CD4-positive, alpha-beta T cell treated with Interleukin-2 at 100 ng/mL for 4 hours (primary cell): ENCODE results near the gene WNK2.

Experiments
- DNase-seq: peaks from one replicate; pipeline ENCODE4 v3.0.0-alpha.2; 2020; ENCODE audit warnings: low spot score

Gene WNK2

GRCh38 chr9:93295456-93296076 lies 111.6 kb downstream of the WNK2 start:
- no peak for DNase-seq

GRCh38 chr9:93296889-93297480 lies 113.0 kb downstream of the WNK2 start:
- DNase-seq, result no peak

GRCh38 chr9:93297659-93298497 lies 113.9 kb downstream of the WNK2 start:
- no peak for DNase-seq

- no peak for DNase-seq
These were observed 114.8 kb downstream of the WNK2 start for GRCh38 chr9:93298498-93299417.

- DNase-seq, result no peak
These were observed 115.7 kb downstream of the WNK2 start for GRCh38 chr9:93299418-93300174.

- DNase-seq, result no peak
These were observed 116.2 kb downstream of the WNK2 start for GRCh38 chr9:93300175-93300572.

GRCh38 chr9:93300585-93301081 lies 116.7 kb downstream of the WNK2 start:
- no peak for DNase-seq

GRCh38 chr9:93301291-93301811 lies 117.4 kb downstream of the WNK2 start:
- no peak for DNase-seq

GRCh38 chr9:93301911-93302541 lies 118.1 kb downstream of the WNK2 start:
- no peak for DNase-seq

- peak; percentile 63 for DNase-seq
These were observed 118.8 kb downstream of the WNK2 start for GRCh38 chr9:93302586-93303257.

- DNase-seq, result no peak
These were observed 119.4 kb downstream of the WNK2 start for GRCh38 chr9:93303258-93303771.

- no peak for DNase-seq
These were observed 120.1 kb downstream of the WNK2 start for GRCh38 chr9:93303806-93304573.

GRCh38 chr9:93304574-93305496 lies 120.9 kb downstream of the WNK2 start:
- DNase-seq, result no peak

GRCh38 chr9:93305497-93306020 lies 121.6 kb downstream of the WNK2 start:
- no peak for DNase-seq

- DNase-seq, result no peak
These were observed 122.1 kb downstream of the WNK2 start for GRCh38 chr9:93306081-93306480.

- DNase-seq, result no peak
These were observed 122.7 kb downstream of the WNK2 start for GRCh38 chr9:93306579-93307091.

- no peak for DNase-seq
These were observed 123.7 kb downstream of the WNK2 start for GRCh38 chr9:93307468-93308157.
